H9 (cell line): ENCODE data around the gene NCEH1. TPM values are rescaled to one million over a fixed set of nuclear protein-coding genes. Genes with fewer than 3 reads are reported as not detected.

Source experiments
- DNase-seq: peaks from one replicate; pipeline ENCODE4 v3.0.0-alpha.2; 2017
- H2AFZ ChIP-seq: one replicate; pipeline ENCODE4 v1.6.1; 2013; ENCODE audit warnings: mild to moderate bottlenecking, low read length, control low read depth, moderate library complexity
- H2AK5ac ChIP-seq: 2 replicates; pipeline ENCODE4 v1.6.1; 2013; ENCODE audit warnings: low read length, control low read depth, mixed read lengths; ENCODE audit not compliant: insufficient read length
- H2BK120ac ChIP-seq: one replicate; pipeline ENCODE4 v1.6.1; 2013; ENCODE audit warnings: low read depth, mild to moderate bottlenecking, low read length, control low read depth, inconsistent platforms; ENCODE audit not compliant: poor library complexity, severe bottlenecking
- H2BK12ac ChIP-seq: 2 replicates; pipeline ENCODE4 v1.6.1; 2013; ENCODE audit warnings: low read length, control low read depth, mixed read lengths, low read depth; ENCODE audit not compliant: insufficient read length
- H2BK15ac ChIP-seq: 2 replicates; pipeline ENCODE4 v1.6.1; 2013; ENCODE audit warnings: low read depth, low read length, control low read depth
- H2BK20ac ChIP-seq: one replicate; pipeline ENCODE4 v1.6.1; 2013; ENCODE audit warnings: low read depth, mild to moderate bottlenecking, low read length, control low read depth, inconsistent platforms; ENCODE audit not compliant: poor library complexity, severe bottlenecking
- H2BK5ac ChIP-seq: 2 replicates; pipeline ENCODE4 v1.6.1; 2013; ENCODE audit warnings: low read length, control low read depth, mixed read lengths; ENCODE audit not compliant: insufficient read length
- H3K14ac ChIP-seq: 2 replicates; pipeline ENCODE4 v1.6.1; 2013; ENCODE audit warnings: low read length, control low read depth; ENCODE audit not compliant: insufficient read depth
- H3K18ac ChIP-seq: 2 replicates; pipeline ENCODE4 v1.6.1; 2013; ENCODE audit warnings: low read depth, mild to moderate bottlenecking, mixed read lengths, low read length, control low read depth; ENCODE audit not compliant: insufficient read length
- H3K23ac ChIP-seq: 2 replicates; pipeline ENCODE4 v1.6.1; 2013; ENCODE audit warnings: low read length, control low read depth, mixed read lengths, low read depth; ENCODE audit not compliant: insufficient read length
- H3K23me2 ChIP-seq: 2 replicates; pipeline ENCODE4 v1.6.1; 2013; ENCODE audit warnings: low read depth, mild to moderate bottlenecking, mixed read lengths, low read length, control low read depth; ENCODE audit not compliant: insufficient read length, poor library complexity, severe bottlenecking
- H3K27ac ChIP-seq: 2 replicates; pipeline ENCODE4 v1.5.1; 2013; ENCODE audit warnings: low read length, control low read depth, mixed read lengths, low read depth; ENCODE audit not compliant: insufficient read length
- H3K27me3 ChIP-seq: 2 replicates; pipeline ENCODE4 v1.6.1; 2013; ENCODE audit warnings: low read length, control low read depth, inconsistent platforms; ENCODE audit not compliant: insufficient read depth
- H3K4ac ChIP-seq: 2 replicates; pipeline ENCODE4 v1.6.1; 2013; ENCODE audit warnings: low read depth, mild to moderate bottlenecking, control low read depth, inconsistent platforms, low read length, moderate library complexity
- H3K4me1 ChIP-seq: 2 replicates; pipeline ENCODE4 v1.6.1; 2013; ENCODE audit warnings: low read length, control low read depth, inconsistent platforms; ENCODE audit not compliant: insufficient read depth
- H3K4me2 ChIP-seq: 2 replicates; pipeline ENCODE4 v1.6.1; 2013; ENCODE audit warnings: low read length, control low read depth, mixed read lengths; ENCODE audit not compliant: insufficient read length, insufficient read depth
- H3K56ac ChIP-seq: 2 replicates; pipeline ENCODE4 v1.6.1; 2013; ENCODE audit warnings: low read depth, mild to moderate bottlenecking, mixed read lengths, low read length, control low read depth; ENCODE audit not compliant: insufficient read length
- H3K79me1 ChIP-seq: 2 replicates; pipeline ENCODE4 v1.6.1; 2013; ENCODE audit warnings: low read depth, mild to moderate bottlenecking, moderate library complexity, low read length, control low read depth, inconsistent platforms; ENCODE audit not compliant: insufficient read depth, poor library complexity, severe bottlenecking
- H3K79me2 ChIP-seq: 2 replicates; pipeline ENCODE4 v1.6.1; 2013; ENCODE audit warnings: low read length, control low read depth, inconsistent platforms; ENCODE audit not compliant: insufficient read depth
- H3K9ac ChIP-seq: 2 replicates; pipeline ENCODE4 v1.6.1; 2013; ENCODE audit warnings: low read length, control low read depth, mixed read lengths; ENCODE audit not compliant: insufficient read length; ENCODE audit errors: extremely low read depth
- H3K9me3 ChIP-seq: one replicate; pipeline ENCODE4 v1.6.1; 2013; ENCODE audit warnings: low read depth, low read length, inconsistent platforms; ENCODE audit not compliant: control insufficient read depth
- H3T11ph ChIP-seq: one replicate; pipeline ENCODE4 v1.6.1; 2013; ENCODE audit warnings: mild to moderate bottlenecking, low read length, control low read depth, inconsistent platforms
- H4K20me1 ChIP-seq: one replicate; pipeline ENCODE4 v1.6.1; 2013; ENCODE audit not compliant: control insufficient read depth, insufficient read length, insufficient read depth
- H4K5ac ChIP-seq: 2 replicates; pipeline ENCODE4 v1.6.1; 2013; ENCODE audit warnings: low read depth, mild to moderate bottlenecking, mixed read lengths, low read length, control low read depth; ENCODE audit not compliant: insufficient read length
- H4K8ac ChIP-seq: replicated peaks from 2 replicates; pipeline ENCODE4 v1.6.1; 2013; ENCODE audit warnings: low read length, control low read depth, mixed read lengths, low read depth; ENCODE audit not compliant: insufficient read length
- H4K91ac ChIP-seq: 2 replicates; pipeline ENCODE4 v1.6.1; 2013; ENCODE audit warnings: low read depth, mild to moderate bottlenecking, moderate library complexity, mixed read lengths, low read length, control low read depth; ENCODE audit not compliant: insufficient read length
- H3K27ac Mint-ChIP-seq, 3 experiments: 2 replicates in 2 of 3; 3 replicates in 1 of 3; pipeline ENCODE4 v1.8.0; 2020 to 2021; ENCODE audit warnings: mixed read lengths in 3 of 3, mild to moderate bottlenecking in 1 of 3, moderate library complexity in 1 of 3
- H3K27me3 Mint-ChIP-seq: 2 replicates; pipeline ENCODE4 v1.8.0; 2021; ENCODE audit warnings: low read depth, mild to moderate bottlenecking, moderate library complexity, mixed read lengths
- H3K36me3 Mint-ChIP-seq, 3 experiments: 2 replicates in 2 of 3; 3 replicates in 1 of 3; pipeline ENCODE4 v1.8.0; 2020 to 2021; ENCODE audit warnings: low read depth in 3 of 3, mixed read lengths in 3 of 3; ENCODE audit not compliant: insufficient read depth in 1 of 3
- H3K4me1 Mint-ChIP-seq, 2 experiments: 2 replicates each; pipeline ENCODE4 v1.8.0; 2020; ENCODE audit warnings: mixed read lengths in 2 of 2
- H3K4me3 Mint-ChIP-seq, 2 experiments: 2 replicates in 1 of 2; 3 replicates in 1 of 2; pipeline ENCODE4 v1.8.0; 2020 to 2021; ENCODE audit warnings: mild to moderate bottlenecking in 2 of 2, mixed read lengths in 2 of 2, moderate library complexity in 1 of 2
- H3K9me3 Mint-ChIP-seq, 2 experiments: 2 replicates in 1 of 2; 3 replicates in 1 of 2; pipeline ENCODE4 v1.8.0; 2020; ENCODE audit warnings: mild to moderate bottlenecking in 2 of 2, mixed read lengths in 2 of 2, moderate library complexity in 1 of 2
- CTCF ChIP-seq: fragments of 200-600 bp; sonication (generic); conservative IDR thresholded peaks from 3 replicates; pipeline ENCODE4 v1.8.0; 2021; ENCODE audit warnings: antibody characterized with exemption, mild to moderate bottlenecking
- WGBS: extraction: QIAGEN DNeasy Blood & Tissue Kit; methylation state at CpG from one replicate; pipeline ENCODE4 v1.1.7; 2013; ENCODE audit warnings: missing lambda C conversion rate, low lambda C conversion rate, mixed read lengths; ENCODE audit not compliant: insufficient read length; ENCODE audit errors: extremely low coverage; 5-methylcytosine and 5-hydroxymethylcytosine counted together
- total RNA-seq: library from RNA; stranded (reverse); gene quantifications from 2 replicates; pipeline ENCODE4 v1.2.1, GENCODE V29; 2021

Gene NCEH1
- total RNA-seq, 1 experiment from 2014 or later: 2.3 TPM

DNA sequence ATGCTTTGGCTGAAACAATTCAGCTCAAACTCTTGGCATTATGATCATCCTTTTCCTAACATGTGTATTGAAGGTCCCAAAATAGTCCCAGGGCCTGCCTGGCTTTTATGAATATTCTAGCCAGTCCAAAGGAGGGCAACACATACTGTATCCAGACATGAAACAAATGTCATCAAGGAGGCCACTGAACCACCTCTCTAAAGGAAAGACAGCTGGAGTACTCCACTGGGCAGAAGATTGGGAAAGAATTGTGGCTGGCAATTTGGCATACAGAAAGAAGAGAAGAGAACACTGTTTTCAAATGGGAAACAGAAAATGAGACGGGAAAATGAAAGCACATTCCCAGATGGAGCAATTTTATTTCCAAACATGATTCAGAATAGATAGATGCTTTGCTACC lies 80.6 kb downstream of the NCEH1 start:
- H3T11ph ChIP-seq: no peak overlapping the region
- H2BK20ac ChIP-seq: no peak overlapping the region
- no peak overlapping the region for H2BK5ac ChIP-seq
- H3K4me2 ChIP-seq: no peak overlapping the region
- no peak overlapping the region for H2BK12ac ChIP-seq
- H3K79me1 ChIP-seq: no peaks in the 10 kb centered on the region
- H4K91ac ChIP-seq: no peak overlapping the region
- no peak overlapping the region for H3K56ac ChIP-seq
- no peak overlapping the region for H2BK15ac ChIP-seq
- H2AK5ac ChIP-seq: no peak overlapping the region
- Mint-ChIP-seq H3K27me3 (no peaks in the 10 kb centered on the region), H3K36me3 (no peaks in the 10 kb centered on the region; a peak in 1 of 7 replicates), H3K4me1 (no peaks in the 10 kb centered on the region), H3K9me3 (no peaks in the 10 kb centered on the region), H3K27ac (no peak overlapping the region), H3K4me3 (no peak overlapping the region)
- TF ChIP-seq CTCF: no peak
- no peak for DNase-seq
- no peak overlapping the region for H2AFZ ChIP-seq
- H3K18ac ChIP-seq: no peak overlapping the region
- H4K20me1 ChIP-seq: no peaks in the 10 kb centered on the region
- no peaks in the 10 kb centered on the region for H3K9me3 ChIP-seq
- no peak overlapping the region for H3K4ac ChIP-seq
- no CpG with 5 or more reads among the region's 1 CpG for WGBS
- no peak overlapping the region for H2BK120ac ChIP-seq
- H3K4me1 ChIP-seq: no peaks in the 10 kb centered on the region
- H3K23me2 ChIP-seq: no peaks in the 10 kb centered on the region
- no peaks in the 10 kb centered on the region for H3K79me2 ChIP-seq
- H3K27me3 ChIP-seq: no peaks in the 10 kb centered on the region
- no peak overlapping the region for H4K8ac ChIP-seq
- H4K5ac ChIP-seq: no peak overlapping the region
- no peak overlapping the region for H3K27ac ChIP-seq
- no peak overlapping the region for H3K23ac ChIP-seq
- H3K14ac ChIP-seq: no peak overlapping the region
- H3K9ac ChIP-seq: no peak overlapping the region
